Fibroblast of mammary gland (primary cell): ENCODE results near the gene ATXN7L1.

Source experiments
- DNase-seq: peaks from one replicate; pipeline ENCODE4 v3.0.0-alpha.2; 2010; ENCODE audit warnings: low read depth
- H3K4me3 ChIP-seq: 2 replicates; pipeline ENCODE4 v1.5.1; 2011; ENCODE audit warnings: low read depth, mild to moderate bottlenecking, low read length, moderate library complexity; ENCODE audit not compliant: control insufficient read depth
- TF ChIP-seq, protein P1 (sequence below): conservative IDR thresholded peaks from 2 replicates; pipeline ENCODE4 v1.5.1; 2011; ENCODE audit warnings: low read depth, low read length, inconsistent platforms; ENCODE audit not compliant: control insufficient read depth, insufficient read depth

Gene ATXN7L1

DNA sequence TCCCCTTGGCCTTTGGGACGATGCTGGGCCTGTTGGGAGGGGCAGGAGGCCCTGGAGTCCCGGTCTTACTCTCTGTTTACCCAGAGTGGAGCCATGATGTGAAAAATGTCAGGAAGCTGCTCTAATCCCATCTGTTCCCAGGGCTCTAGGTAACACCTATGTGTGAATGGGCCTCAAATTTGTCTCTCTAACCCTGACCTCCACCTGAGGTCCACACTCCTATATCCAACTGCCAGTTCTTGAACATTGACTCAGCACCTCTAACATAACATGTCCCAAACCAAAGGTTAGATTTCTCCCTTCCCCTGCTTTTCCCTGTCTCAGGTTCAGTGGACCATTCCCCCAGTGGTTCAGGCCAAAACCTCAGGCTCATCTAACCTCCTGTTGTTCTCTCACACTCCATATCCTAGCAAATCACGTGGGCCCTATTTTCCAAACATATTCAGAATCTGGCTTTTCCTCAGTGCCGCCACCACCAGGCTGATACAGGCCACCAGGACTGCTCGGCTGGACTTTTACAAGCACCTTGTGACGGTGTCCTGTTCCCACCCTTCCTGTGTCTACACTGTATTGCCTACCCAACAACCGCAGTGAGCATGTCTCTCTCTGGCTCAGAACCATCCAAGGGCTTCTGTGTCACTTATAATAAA lies 130.6 kb downstream of the ATXN7L1 start:
- no peak overlapping the region for H3K4me3 ChIP-seq
- DNase-seq: no peak
- TF ChIP-seq, protein P1, sequence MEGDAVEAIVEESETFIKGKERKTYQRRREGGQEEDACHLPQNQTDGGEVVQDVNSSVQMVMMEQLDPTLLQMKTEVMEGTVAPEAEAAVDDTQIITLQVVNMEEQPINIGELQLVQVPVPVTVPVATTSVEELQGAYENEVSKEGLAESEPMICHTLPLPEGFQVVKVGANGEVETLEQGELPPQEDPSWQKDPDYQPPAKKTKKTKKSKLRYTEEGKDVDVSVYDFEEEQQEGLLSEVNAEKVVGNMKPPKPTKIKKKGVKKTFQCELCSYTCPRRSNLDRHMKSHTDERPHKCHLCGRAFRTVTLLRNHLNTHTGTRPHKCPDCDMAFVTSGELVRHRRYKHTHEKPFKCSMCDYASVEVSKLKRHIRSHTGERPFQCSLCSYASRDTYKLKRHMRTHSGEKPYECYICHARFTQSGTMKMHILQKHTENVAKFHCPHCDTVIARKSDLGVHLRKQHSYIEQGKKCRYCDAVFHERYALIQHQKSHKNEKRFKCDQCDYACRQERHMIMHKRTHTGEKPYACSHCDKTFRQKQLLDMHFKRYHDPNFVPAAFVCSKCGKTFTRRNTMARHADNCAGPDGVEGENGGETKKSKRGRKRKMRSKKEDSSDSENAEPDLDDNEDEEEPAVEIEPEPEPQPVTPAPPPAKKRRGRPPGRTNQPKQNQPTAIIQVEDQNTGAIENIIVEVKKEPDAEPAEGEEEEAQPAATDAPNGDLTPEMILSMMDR: no peak

DNA sequence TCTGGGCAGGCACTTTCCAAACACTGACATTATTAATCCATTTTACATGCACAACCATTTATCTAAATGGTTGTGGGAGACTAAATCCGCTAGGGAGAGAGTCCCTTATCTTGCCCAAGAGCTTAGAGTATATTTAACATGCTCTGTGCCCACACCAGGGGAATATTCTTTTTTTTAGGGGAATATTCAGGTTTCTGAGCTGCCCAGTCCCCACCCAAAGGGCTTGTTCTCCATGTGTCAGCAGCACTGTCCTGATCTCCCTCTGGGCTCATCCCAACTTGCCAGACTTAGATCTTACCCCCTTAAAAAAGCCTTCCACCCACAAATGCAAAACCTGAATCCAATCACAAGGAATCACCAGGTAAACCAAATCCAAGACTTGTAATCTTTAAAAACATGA lies 132.1 kb downstream of the ATXN7L1 start:
- no peak overlapping the region for H3K4me3 ChIP-seq
- DNase-seq: no peak
- TF ChIP-seq, protein P1: no peak

DNA sequence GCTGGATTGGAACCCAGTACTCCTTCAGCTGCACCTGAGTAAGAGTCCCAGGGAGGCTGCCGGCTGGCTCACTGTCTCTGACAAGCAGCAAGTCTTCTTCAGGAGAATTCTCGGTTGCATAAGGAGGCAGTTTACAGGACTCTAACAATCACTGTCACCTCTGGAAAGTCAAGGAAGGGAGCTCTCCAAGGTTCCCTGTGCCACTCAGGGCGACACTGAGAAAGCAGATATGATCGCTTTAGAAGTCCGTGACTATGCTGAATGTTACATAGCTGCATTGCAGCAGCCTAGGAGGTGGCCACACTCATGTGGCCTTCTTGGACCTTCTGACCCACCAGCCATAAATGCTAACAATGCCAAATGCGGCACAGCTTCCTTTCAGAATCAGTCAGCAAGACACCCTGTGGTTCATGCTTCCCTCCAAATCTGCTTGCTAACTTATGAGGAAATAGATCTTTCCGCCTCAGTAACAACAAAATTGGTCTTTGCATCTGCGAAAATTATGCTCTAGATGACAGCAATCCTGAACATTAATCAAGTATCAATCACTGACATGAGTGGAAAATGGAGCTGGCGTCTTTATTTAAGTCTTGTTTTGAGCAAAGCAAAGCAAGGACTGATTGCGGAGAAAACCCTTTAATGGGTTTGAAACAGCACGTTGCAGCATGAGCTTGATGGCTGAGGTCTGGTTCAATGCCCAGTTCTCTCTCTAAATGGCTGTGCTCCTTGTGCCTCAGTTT lies 132.9 kb downstream of the ATXN7L1 start:
- no peak overlapping the region for H3K4me3 ChIP-seq
- TF ChIP-seq, protein P1: no peak
- DNase-seq: no peak

- TF ChIP-seq, protein P1: no peak
- H3K4me3 ChIP-seq: no peak overlapping the region
- no peak for DNase-seq
These were observed 133.6 kb downstream of the ATXN7L1 start for GRCh38 chr7:105742787-105743186.

- TF ChIP-seq, protein P1: no peak
- H3K4me3 ChIP-seq: no peak overlapping the region
- DNase-seq: no peak
These were observed 134.4 kb downstream of the ATXN7L1 start for GRCh38 chr7:105741982-105742381.

- TF ChIP-seq, protein P1: peak; percentile 6
- no peak for DNase-seq
- H3K4me3 ChIP-seq: no peak overlapping the region
These were observed 138.3 kb downstream of the ATXN7L1 start for GRCh38 chr7:105738133-105738532.
